Activated T-helper 1 cell treated with anti-CD3 and anti-CD28 coated beads, Interleukin-12 subunit alpha, Interleukin-12 subunit beta, Interleukin-2, Interleukin-4 antibody, amounts not matched to agents 30 ng/mL and 10 ng/mL and 1 ng/mL, durations not matched to agents 14 hours and 24 hours and 36 hours (primary cell): ENCODE measurements around the gene DNAJC10. TPM values are rescaled to one million over a fixed set of nuclear protein-coding genes. Genes with fewer than 3 reads are reported as not detected.
"Not testable (repeated sequence)": the region's sequence is repeated elsewhere in the genome, so short reads cannot be mapped to it uniquely, and the experiment has no call there.

Source experiments
- DNase-seq: peaks from one replicate; pipeline ENCODE4 v3.0.0; 2021; ENCODE audit warnings: low spot score
- H3K27ac Mint-ChIP-seq: one replicate; pipeline ENCODE4 v1.8.0; 2021; ENCODE audit warnings: mild to moderate bottlenecking, mixed read lengths
- H3K27me3 Mint-ChIP-seq: one replicate; pipeline ENCODE4 v1.8.0; 2022; ENCODE audit warnings: mild to moderate bottlenecking, moderate library complexity, mixed read lengths; ENCODE audit not compliant: insufficient read depth
- H3K36me3 Mint-ChIP-seq: one replicate; pipeline ENCODE4 v1.8.0; 2021; ENCODE audit warnings: low read depth, mixed read lengths
- H3K4me1 Mint-ChIP-seq: one replicate; pipeline ENCODE4 v1.8.0; 2021; ENCODE audit warnings: low read depth, mixed read lengths
- H3K4me3 Mint-ChIP-seq: one replicate; pipeline ENCODE4 v1.8.0; 2021; ENCODE audit warnings: mild to moderate bottlenecking, moderate library complexity, mixed read lengths
- H3K9me3 Mint-ChIP-seq: one replicate; pipeline ENCODE4 v1.8.0; 2021; ENCODE audit warnings: mixed read lengths
- intact Hi-C: fragments of 100-400 bp; cut with micrococcal nuclease; formaldehyde crosslinking; loops from one replicate; pipeline ENCODE4 v1.15.1; 2024
- total RNA-seq: library from RNA; stranded (reverse); gene quantifications from 2 replicates; pipeline ENCODE4 v1.2.3, GENCODE V29; 2022

DNAJC10 gene
- total RNA-seq = 68.7 and 69.5 TPM in 2 replicates

GRCh38 chr2:182715892-182716649 is at the start of gene DNAJC10:
Gene DNAJC10, plus strand, starts transcription at chr2:182716257. Its CDS starts 1,830 bp downstream, at chr2:182718087.
- no peaks in the 10 kb centered on the region for H3K4me1 Mint-ChIP-seq
- intact Hi-C loops = loop anchor here (1.0 to 5.0 kb wide), 7 partner anchors 49 to 1737 kb away; partner anchors contain the start of genes DUSP19, NCKAP1 and NUP35

GRCh38 chr2:182666674-182667314 is 49.3 kb upstream of the DNAJC10 start:
- Mint-ChIP-seq H3K4me3 (no peak overlapping the region), H3K4me1 (peaks cover 5% of the 10 kb centered on the region), H3K36me3 (no peaks in the 10 kb centered on the region), H3K27me3 (peaks cover 5% of the 10 kb centered on the region), H3K27ac (no peak overlapping the region), H3K9me3 (no peaks in the 10 kb centered on the region)
- intact Hi-C loops = loop anchor here (1.0 to 2.0 kb wide), 2 partner anchors 50 to 314 kb away; partner anchors contain the start of gene DNAJC10
- peak; percentile 10 for DNase-seq

More at GRCh38 chr2:182715892-182716649, at the start of gene DNAJC10:
- no peak within 1 kb of the TSS for H3K27ac Mint-ChIP-seq
- H3K9me3 Mint-ChIP-seq = no peaks in the 10 kb centered on the region
- peaks cover 5% of the 10 kb centered on the region for H3K27me3 Mint-ChIP-seq
- DNase-seq = peak; percentile 87
- H3K4me3 Mint-ChIP-seq = no peak within 1 kb of the TSS
- H3K36me3 Mint-ChIP-seq = peaks cover 4% of the 10 kb centered on the region

- no peak for DNase-seq
- intact Hi-C loops = loop anchor here (1.0 to 2.0 kb wide), 2 partner anchors 49 to 313 kb away; partner anchors contain the start of gene DNAJC10
- Mint-ChIP-seq H3K4me3 (no peak overlapping the region), H3K9me3 (no peaks in the 10 kb centered on the region), H3K4me1 (peaks cover 5% of the 10 kb centered on the region), H3K27ac (no peak overlapping the region), H3K36me3 (no peaks in the 10 kb centered on the region), H3K27me3 (peaks cover 5% of the 10 kb centered on the region)
These were observed 48.8 kb upstream of the DNAJC10 start for GRCh38 chr2:182667315-182667695.

GRCh38 chr2:182668671-182669070 is 47.4 kb upstream of the DNAJC10 start:
- intact Hi-C loops = no loop called here

GRCh38 chr2:182672466-182673165 is 43.4 kb upstream of the DNAJC10 start:
- Mint-ChIP-seq H3K4me1 (no peaks in the 10 kb centered on the region), H3K27me3 (peaks cover 6% of the 10 kb centered on the region), H3K36me3 (no peaks in the 10 kb centered on the region), H3K9me3 (no peaks in the 10 kb centered on the region), H3K4me3 (no peak overlapping the region), H3K27ac (no peak overlapping the region)
- DNase-seq = no peak
- intact Hi-C loops = no loop called here

More at GRCh38 chr2:182668671-182669070, 47.4 kb upstream of the DNAJC10 start:
- H3K4me1 Mint-ChIP-seq = peaks cover 5% of the 10 kb centered on the region
- no peak overlapping the region for H3K4me3 Mint-ChIP-seq
- peaks cover 2% of the 10 kb centered on the region for H3K27me3 Mint-ChIP-seq
- no peaks in the 10 kb centered on the region for H3K36me3 Mint-ChIP-seq
- no peaks in the 10 kb centered on the region for H3K9me3 Mint-ChIP-seq
- DNase-seq = no peak
- H3K27ac Mint-ChIP-seq = no peak overlapping the region

- H3K27ac Mint-ChIP-seq = no peak overlapping the region
- DNase-seq = no peak
- H3K9me3 Mint-ChIP-seq = no peaks in the 10 kb centered on the region
- peaks cover 13% of the 10 kb centered on the region for H3K27me3 Mint-ChIP-seq
- intact Hi-C loops = no loop called here
- H3K4me3 Mint-ChIP-seq = no peak overlapping the region
- H3K36me3 Mint-ChIP-seq = no peaks in the 10 kb centered on the region
- H3K4me1 Mint-ChIP-seq = no peaks in the 10 kb centered on the region
These were observed 35.2 kb upstream of the DNAJC10 start for GRCh38 chr2:182680837-182681236.

- no peaks in the 10 kb centered on the region for H3K36me3 Mint-ChIP-seq
- H3K9me3 Mint-ChIP-seq = no peaks in the 10 kb centered on the region
- no peak overlapping the region for H3K27ac Mint-ChIP-seq
- H3K4me1 Mint-ChIP-seq = no peaks in the 10 kb centered on the region
- peaks cover 10% of the 10 kb centered on the region for H3K27me3 Mint-ChIP-seq
- no peak overlapping the region for H3K4me3 Mint-ChIP-seq
- no peak for DNase-seq
- intact Hi-C loops = no loop called here
These were observed 33.8 kb upstream of the DNAJC10 start for GRCh38 chr2:182682210-182682609.

- no peaks in the 10 kb centered on the region for H3K9me3 Mint-ChIP-seq
- DNase-seq = no peak
- H3K4me3 Mint-ChIP-seq = no peak overlapping the region
- H3K4me1 Mint-ChIP-seq = no peaks in the 10 kb centered on the region
- H3K27me3 Mint-ChIP-seq = peaks cover 7% of the 10 kb centered on the region
- H3K36me3 Mint-ChIP-seq = no peaks in the 10 kb centered on the region
- intact Hi-C loops = no loop called here
- H3K27ac Mint-ChIP-seq = no peak overlapping the region
These were observed 30.5 kb upstream of the DNAJC10 start for GRCh38 chr2:182685559-182685958.

- intact Hi-C loops, H3K36me3 Mint-ChIP-seq, H3K27ac Mint-ChIP-seq, H3K4me1 Mint-ChIP-seq, DNase-seq, H3K9me3 Mint-ChIP-seq, H3K4me3 Mint-ChIP-seq: not testable (repeated sequence)
- peaks cover 12% of the 10 kb centered on the region for H3K27me3 Mint-ChIP-seq
These were observed 29.3 kb upstream of the DNAJC10 start for GRCh38 chr2:182686763-182687162.

GRCh38 chr2:182694189-182694588 is 21.9 kb upstream of the DNAJC10 start:
- Mint-ChIP-seq H3K27me3 (peaks cover 12% of the 10 kb centered on the region), H3K36me3 (no peaks in the 10 kb centered on the region), H3K4me3 (no peak overlapping the region), H3K9me3 (no peaks in the 10 kb centered on the region), H3K4me1 (no peaks in the 10 kb centered on the region), H3K27ac (no peak overlapping the region)
- DNase-seq = no peak
- intact Hi-C loops = no loop called here

GRCh38 chr2:182695776-182696175 is 20.3 kb upstream of the DNAJC10 start:
- no peak overlapping the region for H3K27ac Mint-ChIP-seq
- no peaks in the 10 kb centered on the region for H3K9me3 Mint-ChIP-seq
- no peak for DNase-seq
- H3K36me3 Mint-ChIP-seq = no peaks in the 10 kb centered on the region
- H3K4me1 Mint-ChIP-seq = no peaks in the 10 kb centered on the region
- intact Hi-C loops = no loop called here
- no peak overlapping the region for H3K4me3 Mint-ChIP-seq
- H3K27me3 Mint-ChIP-seq = peaks cover 12% of the 10 kb centered on the region

- no peak overlapping the region for H3K27ac Mint-ChIP-seq
- intact Hi-C loops = no loop called here
- H3K36me3 Mint-ChIP-seq = no peaks in the 10 kb centered on the region
- H3K9me3 Mint-ChIP-seq = no peaks in the 10 kb centered on the region
- no peaks in the 10 kb centered on the region for H3K4me1 Mint-ChIP-seq
- DNase-seq = no peak
- H3K4me3 Mint-ChIP-seq = no peak overlapping the region
- H3K27me3 Mint-ChIP-seq = peaks cover 18% of the 10 kb centered on the region
These were observed 17.4 kb upstream of the DNAJC10 start for GRCh38 chr2:182698671-182699070.

- DNase-seq = no peak
- Mint-ChIP-seq H3K36me3 (no peaks in the 10 kb centered on the region), H3K27me3 (peaks cover 39% of the 10 kb centered on the region), H3K9me3 (no peaks in the 10 kb centered on the region), H3K4me1 (no peaks in the 10 kb centered on the region), H3K27ac (no peak overlapping the region), H3K4me3 (no peak overlapping the region)
- intact Hi-C loops = no loop called here
These were observed 10.3 kb upstream of the DNAJC10 start for GRCh38 chr2:182705761-182706160.
